ENCODE measurements around the gene OR8B2.
A peak's percentile ranks its signal among the peaks of the same experiment; 100 is the strongest.
"Not testable (repeated sequence)": the region's sequence is repeated elsewhere in the genome, so short reads cannot be mapped to it uniquely, and the experiment has no call there.

Gene OR8B2, protein sequence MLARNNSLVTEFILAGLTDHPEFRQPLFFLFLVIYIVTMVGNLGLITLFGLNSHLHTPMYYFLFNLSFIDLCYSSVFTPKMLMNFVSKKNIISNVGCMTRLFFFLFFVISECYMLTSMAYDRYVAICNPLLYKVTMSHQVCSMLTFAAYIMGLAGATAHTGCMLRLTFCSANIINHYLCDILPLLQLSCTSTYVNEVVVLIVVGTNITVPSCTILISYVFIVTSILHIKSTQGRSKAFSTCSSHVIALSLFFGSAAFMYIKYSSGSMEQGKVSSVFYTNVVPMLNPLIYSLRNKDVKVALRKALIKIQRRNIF

DNA sequence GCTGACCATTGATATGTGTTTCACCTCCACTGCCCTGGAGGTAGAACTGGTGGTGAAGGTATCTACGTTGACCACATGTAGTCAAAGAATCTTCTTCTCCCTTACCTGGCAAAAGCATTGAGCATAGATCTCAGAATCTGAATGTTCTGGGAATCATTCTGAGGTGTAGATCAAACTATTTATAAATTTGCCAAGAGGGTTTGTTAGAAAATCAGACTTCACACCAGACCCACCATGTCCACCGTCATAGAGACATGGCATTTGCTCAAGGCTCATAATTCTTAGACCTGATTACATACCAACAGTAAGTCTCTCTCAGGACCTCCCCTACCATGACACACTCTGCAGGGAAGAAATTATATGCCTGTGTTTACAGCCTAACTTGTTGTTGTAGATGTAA lies at the start of gene OR8B2:
OR8B2 (minus strand) TSS at position 101 of the 400 bp plus-strand sequence. CDS start 1,156 bp downstream, outside the sequence.
- Histone ChIP-seq H4K20me1 (no peaks in the 10 kb centered on the region), H3K36me3 (no peaks in the 10 kb centered on the region)
- no peak for TF ChIP-seq Cebpa-rat (IDR thresholded peaks at IDR 0.05)

DNA sequence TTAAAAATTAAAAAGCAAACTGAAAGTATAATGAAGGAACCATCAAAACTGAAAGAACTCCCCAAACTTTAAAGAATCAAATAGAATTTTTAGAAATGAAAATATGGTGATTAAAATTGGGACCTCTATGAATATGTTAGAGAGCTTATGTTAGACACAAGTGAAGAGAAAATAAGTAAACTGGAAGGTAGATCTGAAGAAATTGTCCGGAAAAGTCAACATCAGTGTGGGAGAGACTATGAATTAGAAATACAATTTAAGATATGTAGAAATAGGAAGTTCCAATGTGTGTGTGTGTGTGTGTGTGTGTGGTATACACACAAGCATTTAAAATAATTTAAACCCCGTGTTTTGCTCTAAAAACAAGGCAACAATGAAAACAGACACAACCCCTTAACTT lies 45.3 kb upstream of the OR8B2 start:
- no peak for TF ChIP-seq Cebpa-rat (IDR thresholded peaks at IDR 0.05)
- Histone ChIP-seq H3K9me3 (peaks cover 12% of the 10 kb centered on the region), H3K4me3 (no peak overlapping the region)

More for the DNA sequence above, at the start of gene OR8B2:
- Histone ChIP-seq H3K9me3 (no peaks in the 10 kb centered on the region), H3K27ac (no peak within 1 kb of the TSS), H3K4me1 (no peaks in the 10 kb centered on the region), H3K4me2 (no peak within 1 kb of the TSS), H3K27me3 (no peaks in the 10 kb centered on the region), H3K9ac (no peak within 1 kb of the TSS), H3K4me3 (no peak within 1 kb of the TSS)

DNA sequence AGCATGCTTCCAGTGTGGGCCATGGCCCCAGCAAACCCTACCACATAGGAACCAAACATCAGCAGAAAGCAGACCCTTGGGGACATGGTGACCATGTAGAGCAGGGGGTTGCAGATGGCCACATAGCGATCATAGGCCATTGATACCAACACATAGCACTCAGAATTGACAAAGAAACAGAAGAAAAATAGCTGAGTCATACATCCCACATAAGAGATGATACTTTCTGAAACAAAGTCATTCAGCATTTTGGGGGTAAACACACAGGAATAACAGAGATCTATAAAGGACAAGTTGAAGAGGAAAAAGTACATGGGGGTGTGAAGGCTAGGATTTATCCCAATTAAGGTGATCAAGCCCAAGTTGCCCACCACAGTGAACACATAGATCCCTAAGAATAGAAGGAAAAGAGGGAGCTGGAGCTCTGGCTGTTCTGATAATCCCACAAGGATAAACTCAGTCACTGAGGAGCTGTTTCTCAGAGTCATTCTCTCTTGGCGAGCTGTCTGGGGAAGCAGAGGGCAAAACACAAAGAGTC lies 40.2 kb upstream of the OR8B2 start, which contains the start of gene OR8B4:
OR8B4 (minus strand) TSS at position 488 of the 538 bp plus-strand sequence; CDS start at position 488, 0 bp downstream.
- H3K4me2 ChIP-seq, result no peak within 1 kb of the TSS
- H3K36me3 ChIP-seq, result no peaks in the 10 kb centered on the region
- no peaks in the 10 kb centered on the region for H3K27me3 ChIP-seq
- no peaks in the 10 kb centered on the region for H4K20me1 ChIP-seq
- H3K4me1 ChIP-seq, result no peaks in the 10 kb centered on the region
- no peak within 1 kb of the TSS for H3K27ac ChIP-seq
- H3K4me3 ChIP-seq, result no peak within 1 kb of the TSS
- no peak within 1 kb of the TSS for H3K9ac ChIP-seq
- no peak for TF ChIP-seq Cebpa-rat (IDR thresholded peaks at IDR 0.05)
- H3K9me3 ChIP-seq, result peaks cover under 1% of the 10 kb centered on the region; the same call in 1 of the 2 replicates

More for the DNA sequence above, 45.3 kb upstream of the OR8B2 start:
- H3K9ac ChIP-seq, result no peak overlapping the region
- no peaks in the 10 kb centered on the region for H3K27me3 ChIP-seq
- H3K36me3 ChIP-seq, result no peaks in the 10 kb centered on the region
- no peak overlapping the region for H3K4me2 ChIP-seq
- no peak overlapping the region for H3K27ac ChIP-seq
- H3K4me1 ChIP-seq, result no peaks in the 10 kb centered on the region
- H4K20me1 ChIP-seq, result no peaks in the 10 kb centered on the region

DNA sequence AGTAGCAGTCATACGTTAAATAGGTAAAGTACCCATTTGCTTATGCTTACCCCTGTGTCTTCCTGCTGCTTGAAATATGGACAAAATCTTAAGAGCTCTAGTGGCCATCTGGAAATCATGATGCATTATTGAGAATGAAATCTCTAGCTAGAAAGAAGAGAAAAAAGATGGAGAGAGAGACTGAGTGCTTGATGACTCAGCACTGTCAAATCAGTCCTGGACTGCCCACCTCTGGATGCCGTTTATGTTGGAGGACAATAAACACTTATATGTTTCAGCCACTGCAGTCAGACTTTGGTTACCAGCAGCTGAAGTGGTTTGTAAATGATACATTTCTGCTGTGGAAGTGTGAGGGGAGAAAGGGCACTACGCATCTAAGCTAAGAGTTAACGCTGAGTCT lies 36.7 kb upstream of the OR8B2 start:
- H3K27me3 ChIP-seq, result no peaks in the 10 kb centered on the region

DNA sequence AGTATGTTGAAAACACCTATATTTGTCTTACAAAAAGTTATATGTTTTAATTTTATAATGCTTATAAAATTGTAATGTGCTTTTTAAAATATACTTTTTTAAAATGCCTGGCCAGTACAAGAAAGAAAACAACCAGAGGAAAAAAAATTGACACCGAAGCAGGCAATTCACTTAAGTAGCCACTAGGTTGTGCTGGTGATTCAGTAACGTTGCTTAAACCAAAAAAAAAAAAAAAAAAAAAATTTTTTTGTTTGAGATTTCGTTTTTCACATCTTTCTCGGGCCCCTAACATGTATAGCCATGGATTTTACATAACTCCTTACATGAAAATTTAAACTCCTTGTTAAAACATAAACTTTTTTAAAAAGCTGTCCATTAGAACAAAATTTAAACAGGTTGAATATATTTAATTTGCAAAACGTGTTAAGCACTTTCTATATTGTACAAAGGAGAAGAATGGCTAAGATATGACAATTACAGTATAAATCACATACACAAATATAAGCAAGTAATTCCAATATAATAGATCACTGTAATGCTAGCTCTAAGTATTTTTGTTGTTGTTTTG lies 31.1 kb upstream of the OR8B2 start:
- no peak for TF ChIP-seq Cebpa-rat (IDR thresholded peaks at IDR 0.05)
- no peak overlapping the region for H3K9ac ChIP-seq
- H3K4me3 ChIP-seq, result no peak overlapping the region
- H3K4me2 ChIP-seq, result no peak overlapping the region
- no peaks in the 10 kb centered on the region for H3K27me3 ChIP-seq
- no peaks in the 10 kb centered on the region for H3K4me1 ChIP-seq
- H3K27ac ChIP-seq, result no peak overlapping the region
- H4K20me1 ChIP-seq, result no peaks in the 10 kb centered on the region
- no peaks in the 10 kb centered on the region for H3K9me3 ChIP-seq
- no peaks in the 10 kb centered on the region for H3K36me3 ChIP-seq

More for the DNA sequence above, 36.7 kb upstream of the OR8B2 start:
- no peak overlapping the region for H3K27ac ChIP-seq
- no peak overlapping the region for H3K9ac ChIP-seq
- no peaks in the 10 kb centered on the region for H3K36me3 ChIP-seq
- H3K4me1 ChIP-seq, result no peaks in the 10 kb centered on the region
- TF ChIP-seq Cebpa-rat (IDR thresholded peaks at IDR 0.05), result no peak
- H3K4me3 ChIP-seq, result no peak overlapping the region
- H3K4me2 ChIP-seq, result no peak overlapping the region
- H4K20me1 ChIP-seq, result no peaks in the 10 kb centered on the region
- no peaks in the 10 kb centered on the region for H3K9me3 ChIP-seq

DNA sequence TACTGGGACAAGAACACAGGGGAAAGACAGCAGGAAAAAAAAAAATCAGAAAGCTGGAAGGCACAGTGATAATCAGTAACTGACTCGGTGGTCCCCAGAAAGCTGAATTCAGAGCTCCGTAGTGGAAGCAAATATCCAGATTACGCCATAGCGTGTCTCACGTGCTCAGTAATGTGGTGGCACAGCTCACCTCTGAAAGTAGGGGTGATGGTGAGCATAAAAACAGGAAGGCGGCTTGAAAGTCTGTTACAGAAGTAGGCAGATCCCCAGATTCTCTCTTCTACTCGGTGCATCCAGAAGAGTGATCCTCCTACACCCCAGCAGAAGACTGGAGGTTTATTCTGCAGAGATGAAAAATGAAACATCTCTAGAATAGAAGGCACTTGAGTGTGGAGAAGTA lies 25.6 kb upstream of the OR8B2 start:
- Histone ChIP-seq H3K9me3 (no peaks in the 10 kb centered on the region), H3K9ac (no peak overlapping the region)

DNA sequence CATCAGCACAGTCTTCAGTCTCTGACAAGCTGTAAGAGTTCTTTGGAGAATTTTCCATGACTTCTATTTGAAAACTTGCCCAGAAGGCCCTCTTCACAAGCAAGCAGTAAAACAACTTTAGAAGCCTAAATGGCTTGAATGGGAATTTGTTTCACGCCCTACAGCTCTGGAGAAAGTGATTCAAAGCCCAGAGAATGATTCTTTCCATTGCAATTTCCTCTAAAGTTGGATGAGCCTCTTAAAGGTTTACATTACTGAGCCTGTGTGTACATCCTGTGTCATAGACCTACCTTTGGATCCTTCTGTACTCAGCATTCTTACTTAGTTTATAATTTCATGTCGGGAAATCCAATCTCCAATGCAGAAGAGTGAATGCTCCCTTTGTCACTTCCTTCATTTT lies 21.3 kb upstream of the OR8B2 start:
- H3K27me3 ChIP-seq, result no peaks in the 10 kb centered on the region
- 0 out of 2 replicates have a peak, but pooled peaks cover 6% of the 10 kb centered on the region for H3K4me1 ChIP-seq
- no peaks in the 10 kb centered on the region for H3K36me3 ChIP-seq
- H3K4me2 ChIP-seq, result 0 out of 2 replicates have a peak overlapping the region, but pooled peaks have one; percentile 7
- H3K9me3 ChIP-seq, result no peaks in the 10 kb centered on the region
- H3K4me3 ChIP-seq, result no peak overlapping the region
- no peak overlapping the region for H3K9ac ChIP-seq
- no peaks in the 10 kb centered on the region for H4K20me1 ChIP-seq
- H3K27ac ChIP-seq, result no peak overlapping the region
- no peak for TF ChIP-seq Cebpa-rat (IDR thresholded peaks at IDR 0.05)

More for the DNA sequence above, 25.6 kb upstream of the OR8B2 start:
- H3K4me1 ChIP-seq, result 0 out of 2 replicates have a peak, but pooled peaks cover 6% of the 10 kb centered on the region
- no peak for TF ChIP-seq Cebpa-rat (IDR thresholded peaks at IDR 0.05)
- H3K27me3 ChIP-seq, result no peaks in the 10 kb centered on the region
- H4K20me1 ChIP-seq, result no peaks in the 10 kb centered on the region
- no peak overlapping the region for H3K4me2 ChIP-seq
- no peak overlapping the region for H3K4me3 ChIP-seq
- no peak overlapping the region for H3K27ac ChIP-seq
- H3K36me3 ChIP-seq, result no peaks in the 10 kb centered on the region

DNA sequence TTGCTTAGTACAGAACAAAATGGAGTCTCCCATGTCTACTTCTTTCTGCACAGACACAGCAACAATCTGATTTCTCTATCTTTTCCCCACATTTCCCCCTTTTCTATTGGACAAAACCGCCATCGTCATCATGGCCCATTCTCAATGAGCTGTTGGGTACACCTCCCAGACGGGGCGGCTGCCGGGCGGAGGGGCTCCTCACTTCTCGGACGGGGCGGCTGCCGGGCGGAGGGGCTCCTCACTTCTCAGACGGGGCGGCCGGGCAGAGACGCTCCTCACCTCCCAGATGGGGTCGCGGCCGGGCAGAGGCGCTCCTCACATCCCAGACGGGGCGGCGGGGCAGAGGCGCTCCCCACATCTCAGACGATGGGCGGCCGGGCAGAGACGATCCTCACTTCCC lies 18.9 kb upstream of the OR8B2 start:
- not testable (repeated sequence) for H3K36me3 ChIP-seq, H3K4me2 ChIP-seq, H3K27ac ChIP-seq, H3K4me1 ChIP-seq, H3K9ac ChIP-seq, H3K9me3 ChIP-seq, H3K4me3 ChIP-seq, H4K20me1 ChIP-seq, H3K27me3 ChIP-seq

DNA sequence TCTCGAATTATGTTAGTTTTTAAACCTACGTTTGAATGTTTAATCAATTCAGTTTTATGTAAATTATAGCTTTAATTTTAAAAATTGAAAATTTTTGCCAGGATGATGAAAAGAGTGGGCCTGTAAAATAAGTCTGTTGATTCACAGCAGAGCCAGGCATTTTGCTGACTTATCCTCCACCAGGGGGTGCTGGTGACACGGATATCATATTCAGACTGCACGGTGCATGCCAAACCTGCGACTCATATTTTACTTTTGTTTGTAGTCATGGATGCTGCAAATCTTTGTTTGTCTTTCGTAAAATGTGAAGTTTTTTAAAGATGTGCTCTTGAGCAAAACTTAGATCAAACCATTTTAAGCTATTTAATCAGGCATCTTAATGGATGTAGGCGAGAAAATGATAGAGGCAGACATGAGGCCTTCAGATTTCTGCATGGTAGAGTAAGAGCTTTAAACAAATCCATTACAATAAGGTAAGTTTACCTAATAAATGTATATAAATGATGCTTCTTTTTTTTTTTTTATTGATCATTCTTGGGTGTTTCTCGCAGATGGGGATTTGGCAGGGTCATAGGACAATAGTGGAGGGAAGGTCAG lies 18.1 kb upstream of the OR8B2 start:
- no peak overlapping the region for H3K27ac ChIP-seq
- H3K9me3 ChIP-seq, result no peaks in the 10 kb centered on the region
- no peak overlapping the region for H3K4me2 ChIP-seq
- H3K27me3 ChIP-seq, result no peaks in the 10 kb centered on the region
- H3K9ac ChIP-seq, result no peak overlapping the region
- no peaks in the 10 kb centered on the region for H4K20me1 ChIP-seq
- H3K4me3 ChIP-seq, result no peak overlapping the region
- H3K36me3 ChIP-seq, result no peaks in the 10 kb centered on the region
- TF ChIP-seq Cebpa-rat (IDR thresholded peaks at IDR 0.05), result no peak
- H3K4me1 ChIP-seq, result 0 out of 2 replicates have a peak, but pooled peaks cover 6% of the 10 kb centered on the region

DNA sequence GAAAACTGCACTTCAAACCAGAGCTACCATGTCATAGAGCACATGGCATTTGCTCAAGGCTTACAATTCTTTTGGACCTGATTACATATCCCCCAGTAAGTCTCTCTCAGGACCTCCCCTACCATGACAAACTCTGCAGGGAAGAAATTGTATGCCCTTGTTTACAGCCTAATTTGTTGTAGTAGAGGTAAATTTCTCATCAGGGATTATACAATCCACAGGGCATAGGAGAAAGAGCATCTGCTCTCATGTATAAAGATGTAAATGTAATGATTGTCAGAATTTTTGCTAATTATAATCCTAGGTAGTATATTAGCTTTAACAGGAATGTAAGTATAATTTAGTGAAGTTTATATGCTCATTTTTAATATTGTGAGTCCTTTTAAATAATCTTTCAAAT lies 14.6 kb upstream of the OR8B2 start, which contains the start of gene OR8B3:
OR8B3 (minus strand) TSS at position 101 of the 400 bp plus-strand sequence. CDS start 1,673 bp downstream, outside the sequence.
- Histone ChIP-seq H3K27me3 (no peaks in the 10 kb centered on the region), H3K4me3 (no peak within 1 kb of the TSS), H3K4me2 (no peak within 1 kb of the TSS), H3K4me1 (no peaks in the 10 kb centered on the region), H3K27ac (no peak within 1 kb of the TSS), H3K9ac (no peak within 1 kb of the TSS), H4K20me1 (no peaks in the 10 kb centered on the region), H3K9me3 (no peaks in the 10 kb centered on the region), H3K36me3 (no peaks in the 10 kb centered on the region)
- no peak for TF ChIP-seq Cebpa-rat (IDR thresholded peaks at IDR 0.05)

DNA sequence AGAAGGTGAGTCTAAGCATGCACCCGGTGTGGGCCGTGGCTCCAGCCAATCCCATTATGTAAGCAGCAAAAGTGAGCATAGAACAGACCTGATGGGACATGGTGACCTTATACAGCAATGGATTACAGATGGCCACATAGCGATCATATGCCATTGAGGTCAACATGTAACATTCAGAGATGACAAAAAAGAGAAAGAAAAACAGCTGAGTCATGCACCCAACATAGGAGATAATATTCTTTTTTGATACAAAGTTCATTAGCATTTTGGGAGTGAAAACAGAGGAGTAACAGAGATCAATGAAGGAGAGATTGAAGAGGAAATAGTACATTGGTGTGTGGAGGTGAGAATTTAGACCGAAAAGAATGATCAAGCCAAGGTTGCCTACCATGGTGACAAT lies 12.5 kb upstream of the OR8B2 start:
- not testable (repeated sequence) for H3K4me2 ChIP-seq, H3K9ac ChIP-seq, H4K20me1 ChIP-seq, H3K27ac ChIP-seq, H3K27me3 ChIP-seq, H3K9me3 ChIP-seq, H3K36me3 ChIP-seq, H3K4me3 ChIP-seq, H3K4me1 ChIP-seq

Measured in BLaER1 (cell line).